Hematopoietic multipotent progenitor cell (in vitro differentiated cells): ENCODE data around the gene NYNRIN. TPM values are rescaled to one million over a fixed set of nuclear protein-coding genes. Genes with fewer than 3 reads are reported as not detected.
"Not testable (repeated sequence)": the region's sequence is repeated elsewhere in the genome, so short reads cannot be mapped to it uniquely, and the experiment has no call there.

Experiments used
- DNase-seq, 3 donors: peaks; one replicate each; pipeline ENCODE4 v3.0.0-alpha.2; 2011 to 2015; ENCODE audit warnings: low read depth in 2 of 3, low spot score in 2 of 3
- total RNA-seq: library from RNA; depleted of rRNA; stranded (reverse); fragments of >200 nt; gene quantifications from one replicate; pipeline ENCODE4 v1.2.3, GENCODE V29; 2012

Gene NYNRIN
- 20.2 TPM for total RNA-seq

DNA sequence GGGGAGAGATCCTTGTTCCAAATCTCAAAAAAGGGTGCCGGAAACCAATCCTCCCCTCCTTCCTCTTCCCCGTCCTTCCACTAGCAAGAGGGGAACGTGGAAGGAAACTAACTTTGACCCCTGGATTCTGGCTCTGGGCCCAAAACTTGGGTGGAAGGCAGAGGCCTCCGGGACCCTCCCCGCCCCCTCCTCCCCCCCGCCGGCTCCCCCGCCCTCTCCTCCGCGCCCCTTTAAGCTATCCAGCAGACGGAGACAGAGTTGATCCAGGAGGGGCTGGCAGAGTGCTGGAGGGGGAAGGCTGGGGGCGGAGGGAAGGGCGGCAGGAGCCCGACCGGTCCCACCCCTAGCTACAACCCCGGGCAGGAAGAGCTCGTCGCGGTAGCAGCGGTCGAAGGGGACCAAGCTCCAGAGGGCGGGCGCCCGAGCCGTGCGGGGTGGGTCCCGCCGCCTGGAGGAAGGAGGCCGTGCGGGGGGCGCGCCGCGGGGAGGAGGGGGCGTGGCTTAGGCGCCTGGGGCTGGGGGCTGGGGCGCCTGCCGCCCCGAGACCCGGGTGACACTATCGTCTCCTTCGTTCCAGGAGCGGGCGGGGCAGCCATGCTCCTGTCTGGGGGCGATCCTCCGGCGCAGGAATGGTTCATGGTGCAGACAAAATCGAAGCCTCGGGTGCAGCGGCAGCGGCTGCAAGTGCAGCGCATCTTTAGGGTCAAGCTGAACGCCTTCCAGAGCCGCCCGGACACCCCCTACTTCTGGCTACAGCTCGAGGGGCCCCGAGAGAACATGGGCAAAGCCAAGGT, at the start of gene NYNRIN:
Gene NYNRIN (plus strand): TSS at position 351 of the 794 bp plus-strand sequence. CDS start 244 bp downstream, at position 595.
- DNase-seq = peak in 2 of 3 donors; percentile 58 to 69

DNA sequence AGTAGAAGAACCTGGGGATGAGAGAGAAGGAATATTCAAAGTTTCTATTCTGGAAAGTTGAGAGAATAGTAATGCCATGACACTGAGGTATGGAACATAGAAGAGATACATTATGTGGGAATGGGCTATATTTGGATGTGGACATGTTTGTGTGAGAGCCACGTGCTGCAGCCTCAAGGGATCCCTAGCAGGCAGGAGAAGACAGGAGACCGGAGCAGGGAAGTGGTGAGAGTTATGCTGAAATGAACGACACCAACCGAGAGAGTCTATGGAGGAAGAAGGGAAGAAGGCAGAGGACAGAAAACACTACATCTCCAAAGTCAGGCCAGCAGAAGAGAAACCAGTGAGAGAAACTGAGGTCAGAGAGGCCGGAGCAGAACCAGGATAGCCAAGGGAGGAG, 49.1 kb upstream of the NYNRIN start:
- no peak for DNase-seq

DNA sequence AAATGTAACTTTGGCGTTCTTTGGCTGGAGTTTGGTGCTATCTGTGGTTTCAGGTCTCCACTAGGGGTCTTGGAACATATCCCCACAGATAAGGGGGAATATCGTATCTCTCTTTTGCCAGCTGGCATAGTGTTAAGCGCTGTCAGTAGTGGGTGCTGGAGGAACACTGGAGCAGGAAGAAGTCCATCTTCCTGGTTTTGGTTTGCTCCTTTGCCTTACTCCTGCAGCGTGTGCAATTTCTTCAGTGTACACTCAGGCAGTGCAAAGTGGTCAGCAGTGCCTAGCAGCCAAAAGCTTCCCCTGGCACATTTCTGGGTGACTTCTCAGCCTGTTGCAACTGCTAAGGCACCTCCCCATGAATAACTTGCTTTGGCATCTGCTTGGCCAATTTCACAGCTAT, 47.3 kb upstream of the NYNRIN start:
- DNase-seq = no peak

DNA sequence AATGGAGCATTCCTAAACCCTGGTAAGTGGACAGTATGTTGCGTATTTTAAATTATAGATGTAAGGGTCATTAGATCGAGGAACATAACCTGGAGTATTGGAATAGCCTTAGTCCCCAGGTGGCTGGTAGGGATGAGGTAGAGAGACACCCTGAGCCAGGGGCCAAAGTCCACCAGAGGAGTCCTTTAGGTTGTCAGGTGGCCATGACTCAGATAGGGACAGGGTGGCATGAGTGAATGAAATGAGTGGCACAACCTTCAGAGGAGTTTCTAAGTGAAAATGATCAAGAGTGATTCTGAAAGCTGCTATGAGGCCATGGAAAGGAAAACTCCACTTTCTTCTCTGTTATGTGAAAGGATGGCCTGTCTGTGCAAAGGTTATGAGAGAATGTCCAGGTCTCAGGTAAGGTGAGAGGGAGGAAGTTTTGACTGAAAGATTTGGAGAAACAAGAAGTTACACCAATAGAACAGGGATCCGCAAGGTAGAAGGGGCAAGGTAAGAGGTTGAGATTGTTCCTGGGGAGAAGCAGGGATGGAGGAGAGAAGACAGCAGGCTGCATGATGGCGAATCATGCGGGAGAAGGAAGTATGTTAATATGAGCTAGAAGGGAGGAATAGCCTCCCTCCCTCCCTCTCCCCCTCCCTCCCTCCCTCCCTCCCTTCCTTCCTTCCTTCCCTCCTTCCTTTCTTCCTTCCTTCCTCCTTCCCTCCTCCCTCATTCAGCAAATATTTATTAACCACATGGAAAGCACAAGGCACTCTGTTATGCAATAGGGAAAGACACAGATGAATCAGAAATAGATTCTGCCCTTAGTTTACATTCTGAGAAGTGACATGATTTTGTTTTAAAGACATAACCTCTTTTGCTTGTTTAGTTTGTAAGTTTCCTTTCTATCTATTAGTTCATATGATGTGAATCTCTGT, 45.0 kb upstream of the NYNRIN start:
- DNase-seq = no peak

DNA sequence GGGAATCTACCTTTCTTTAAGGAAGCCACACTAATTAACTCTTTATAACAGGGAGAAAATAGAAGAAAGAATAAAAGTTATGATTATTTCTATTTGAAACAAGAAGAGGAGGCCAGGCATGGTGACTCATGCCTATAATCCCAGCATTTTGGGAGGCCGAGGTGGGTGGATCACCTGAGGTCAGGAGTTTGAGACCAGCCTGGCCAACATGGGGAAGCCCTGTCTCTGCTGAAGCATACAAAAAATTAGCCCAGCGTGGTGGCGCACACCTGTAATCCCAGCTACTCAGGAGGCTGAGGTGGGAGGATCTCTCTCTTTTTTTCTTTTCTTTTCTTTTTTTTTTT, 44.3 kb upstream of the NYNRIN start:
- DNase-seq = not testable (repeated sequence)

DNA sequence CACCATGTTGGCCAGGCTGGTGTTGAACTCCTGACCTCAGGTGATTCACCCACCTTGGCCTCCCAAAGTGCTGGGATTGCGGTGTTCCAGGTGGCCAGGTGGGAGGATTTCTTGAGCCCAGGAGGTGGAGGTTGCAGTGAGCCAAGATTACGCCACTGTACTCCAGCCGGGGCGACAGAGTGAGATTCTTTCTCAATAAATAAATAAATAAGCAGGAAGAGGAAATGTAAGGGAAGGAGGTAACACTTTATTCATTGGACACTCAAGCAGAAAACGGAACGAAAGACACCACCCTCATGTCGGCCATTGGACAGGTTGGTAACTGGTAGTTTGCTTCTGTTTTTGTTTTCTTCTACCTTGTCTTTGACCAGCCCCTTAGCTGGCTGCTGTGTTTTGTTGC, 43.8 kb upstream of the NYNRIN start:
- no peak for DNase-seq

DNA sequence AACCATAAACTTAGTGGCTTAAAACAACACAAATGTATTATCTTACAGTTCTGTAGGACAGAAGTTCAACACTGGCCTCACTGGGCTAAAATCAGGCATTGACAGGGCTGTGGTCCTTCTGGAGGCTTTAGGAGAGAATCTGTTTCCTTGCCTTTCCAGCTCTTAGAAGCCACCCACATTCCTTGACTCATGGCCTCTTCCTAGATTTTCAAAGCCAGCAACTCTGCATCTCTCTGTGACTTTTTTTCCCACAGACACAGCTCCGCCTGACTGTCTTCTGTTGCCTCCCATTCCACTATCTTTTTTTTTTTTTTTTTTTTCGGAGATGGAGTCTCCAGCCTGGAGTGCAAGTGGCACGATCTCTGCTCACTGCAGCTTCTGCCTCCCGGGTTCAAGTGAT, 42.6 kb upstream of the NYNRIN start:
- DNase-seq = no peak

DNA sequence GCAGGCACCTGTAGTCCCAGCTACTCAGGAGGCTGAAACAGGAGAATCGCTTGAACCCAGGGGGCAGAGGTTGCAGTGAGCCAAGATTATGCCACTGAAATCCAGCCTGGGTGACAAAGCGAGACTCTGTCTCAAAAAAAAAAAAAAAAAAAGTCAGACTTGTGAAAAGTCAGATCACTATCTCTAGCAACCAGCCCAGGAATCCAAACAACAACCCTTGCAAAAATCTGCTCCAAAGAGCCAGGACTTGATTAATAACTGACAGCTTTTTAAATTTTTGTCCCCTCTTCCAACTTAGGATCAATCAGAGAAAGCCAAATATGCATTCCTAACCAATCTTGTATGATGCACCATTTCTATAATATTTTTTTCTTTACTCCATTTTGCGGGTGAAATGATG, 38.5 kb upstream of the NYNRIN start:
- DNase-seq = no peak

DNA sequence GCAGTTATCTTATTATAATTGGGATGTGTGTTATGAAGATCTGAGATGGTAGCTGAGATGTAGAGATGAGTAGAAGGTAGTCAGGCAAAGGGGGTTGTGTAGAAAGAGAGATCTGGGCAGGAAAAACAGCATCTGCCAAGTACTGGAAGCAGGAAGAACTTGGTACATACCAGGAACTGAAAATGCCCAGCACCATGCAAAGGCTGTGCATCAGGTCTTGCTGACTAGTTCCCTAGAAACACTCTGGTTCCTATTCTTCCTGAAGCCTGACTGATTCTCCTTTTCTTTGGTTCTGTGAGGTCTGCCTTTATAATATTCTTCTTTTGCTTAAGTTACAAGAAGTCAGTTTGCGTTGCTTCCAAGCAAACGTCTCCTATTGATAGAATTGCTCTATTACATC, 37.5 kb upstream of the NYNRIN start:
- DNase-seq = no peak

DNA sequence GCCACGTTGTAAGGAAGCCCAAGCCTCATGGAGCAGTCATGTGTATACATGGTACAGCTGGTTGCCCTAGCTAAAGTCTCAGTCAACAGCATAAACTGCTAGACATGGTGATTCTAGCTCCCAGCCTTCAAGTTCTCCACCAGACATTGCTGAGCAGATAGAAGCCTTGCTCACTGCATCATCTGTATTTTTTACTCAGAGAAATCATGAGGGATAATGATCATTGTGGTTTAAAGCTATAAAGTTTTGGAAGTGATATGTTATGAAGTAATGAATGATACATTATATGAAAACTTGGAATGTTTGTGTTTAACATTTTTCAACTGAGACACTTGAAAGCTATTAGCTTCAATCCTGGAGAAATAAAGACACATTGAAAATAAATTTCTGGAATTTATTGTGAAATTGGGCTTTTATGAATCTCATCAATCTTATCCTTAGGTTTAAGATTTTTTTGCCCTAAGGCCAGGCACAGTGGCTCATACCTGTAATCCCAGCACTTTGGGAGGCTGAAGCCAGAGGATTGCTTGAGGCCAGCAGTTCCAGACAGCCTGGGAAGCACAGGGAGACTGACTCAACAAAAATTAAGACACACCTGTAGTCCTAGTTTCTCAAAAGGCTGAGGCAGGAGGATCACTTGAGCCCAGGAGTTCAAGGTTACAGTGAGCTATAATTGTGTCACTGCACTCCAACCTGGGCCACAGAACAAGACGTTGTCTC, 36.4 kb upstream of the NYNRIN start:
- no peak for DNase-seq

DNA sequence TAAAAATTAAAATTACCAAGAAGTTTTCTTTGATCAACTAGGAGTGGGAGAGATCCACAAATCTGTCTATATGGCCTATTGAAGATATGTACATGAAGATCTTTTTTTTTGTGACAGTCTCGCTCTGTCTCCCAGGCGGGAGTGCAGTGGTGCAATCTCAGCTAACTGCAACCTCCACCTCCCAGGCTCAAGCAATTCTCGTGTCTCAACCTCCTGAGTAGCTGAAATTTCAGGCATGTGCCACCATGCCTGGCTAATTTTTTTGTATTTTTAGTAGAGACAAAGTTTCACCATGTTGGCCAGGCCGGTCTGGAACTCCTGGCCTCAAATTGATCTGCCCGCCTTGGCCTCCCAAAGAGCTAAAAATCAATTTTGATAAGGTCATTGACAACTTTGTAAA, 35.4 kb upstream of the NYNRIN start:
- DNase-seq = no peak

DNA sequence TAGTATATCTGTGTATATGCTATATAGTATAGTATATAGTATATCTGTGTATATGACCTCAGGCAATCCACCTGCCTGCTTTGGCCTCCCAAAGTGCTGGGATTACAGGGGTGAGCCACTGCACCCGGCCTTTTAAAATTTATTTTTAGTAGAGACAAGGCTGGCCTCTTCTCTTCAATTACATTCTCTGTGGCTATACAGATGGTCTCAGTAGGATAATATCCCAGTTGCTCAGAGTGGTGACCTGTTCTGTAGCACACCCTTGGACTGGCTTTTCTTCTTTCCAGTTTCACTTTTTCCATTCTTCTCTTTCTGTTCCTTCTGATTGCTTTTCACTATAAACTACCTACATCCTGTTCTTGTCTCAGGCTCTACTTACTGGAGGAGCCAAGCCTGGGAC, 34.0 kb upstream of the NYNRIN start:
- no peak for DNase-seq

DNA sequence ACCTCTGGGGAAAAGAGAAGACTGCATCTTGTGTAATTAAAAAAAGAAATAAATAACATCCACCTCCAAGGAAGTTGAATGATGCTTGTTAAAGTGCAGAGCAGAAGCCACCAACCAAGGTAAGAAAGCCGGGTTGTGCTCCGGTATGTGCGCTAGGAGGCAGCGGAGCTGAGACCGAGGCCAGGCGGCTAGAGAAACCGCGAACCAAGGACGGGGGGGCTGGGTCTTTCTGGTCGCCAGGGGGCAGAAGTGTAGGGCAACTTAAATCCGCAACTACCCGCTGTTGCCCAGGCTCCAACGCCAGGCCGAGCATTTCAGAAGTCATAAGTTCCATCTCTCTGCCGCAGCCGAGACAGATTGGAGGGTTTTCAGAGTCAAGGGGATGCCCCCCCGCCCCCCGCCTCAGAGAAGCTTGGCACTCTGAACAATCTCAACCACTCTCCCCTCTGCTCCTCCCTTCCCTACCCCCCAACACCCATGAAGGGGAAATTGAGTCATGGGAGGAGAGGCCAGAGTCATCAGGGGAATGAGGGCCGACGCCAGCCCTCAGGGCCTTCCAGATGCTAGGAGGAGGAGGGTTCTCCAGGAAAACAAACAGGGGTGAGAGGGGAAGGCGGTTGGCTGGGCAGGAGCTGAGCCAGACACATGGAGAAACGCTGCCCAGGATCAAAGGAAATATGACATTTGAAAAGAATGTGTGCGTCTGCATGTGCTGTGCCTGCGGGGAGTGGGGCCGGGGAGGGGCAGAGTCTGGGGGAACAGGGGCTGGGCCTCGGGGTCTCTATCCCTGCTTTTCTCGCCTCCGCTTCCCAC, 33.0 kb upstream of the NYNRIN start:
- DNase-seq = peak in 2 of 3 donors; percentile 94 to 96

DNA sequence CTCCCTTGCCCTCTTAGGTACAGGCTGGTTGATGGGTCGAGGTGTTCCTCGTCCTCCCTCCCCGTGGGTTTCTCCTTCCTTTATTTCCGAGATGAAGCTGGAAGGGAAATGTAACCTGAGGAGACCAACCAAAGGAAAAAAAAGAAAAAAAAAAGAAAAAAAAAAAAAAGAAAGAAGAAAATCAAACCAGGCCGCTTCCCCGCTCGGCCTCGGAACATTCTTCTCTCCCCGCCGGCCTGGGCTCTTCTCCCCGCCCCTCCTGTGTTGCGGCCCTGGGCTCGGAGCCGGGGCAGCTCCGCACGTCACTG, 32.4 kb upstream of the NYNRIN start:
- DNase-seq = peak in 1 of 3 donors; percentile 26

DNA sequence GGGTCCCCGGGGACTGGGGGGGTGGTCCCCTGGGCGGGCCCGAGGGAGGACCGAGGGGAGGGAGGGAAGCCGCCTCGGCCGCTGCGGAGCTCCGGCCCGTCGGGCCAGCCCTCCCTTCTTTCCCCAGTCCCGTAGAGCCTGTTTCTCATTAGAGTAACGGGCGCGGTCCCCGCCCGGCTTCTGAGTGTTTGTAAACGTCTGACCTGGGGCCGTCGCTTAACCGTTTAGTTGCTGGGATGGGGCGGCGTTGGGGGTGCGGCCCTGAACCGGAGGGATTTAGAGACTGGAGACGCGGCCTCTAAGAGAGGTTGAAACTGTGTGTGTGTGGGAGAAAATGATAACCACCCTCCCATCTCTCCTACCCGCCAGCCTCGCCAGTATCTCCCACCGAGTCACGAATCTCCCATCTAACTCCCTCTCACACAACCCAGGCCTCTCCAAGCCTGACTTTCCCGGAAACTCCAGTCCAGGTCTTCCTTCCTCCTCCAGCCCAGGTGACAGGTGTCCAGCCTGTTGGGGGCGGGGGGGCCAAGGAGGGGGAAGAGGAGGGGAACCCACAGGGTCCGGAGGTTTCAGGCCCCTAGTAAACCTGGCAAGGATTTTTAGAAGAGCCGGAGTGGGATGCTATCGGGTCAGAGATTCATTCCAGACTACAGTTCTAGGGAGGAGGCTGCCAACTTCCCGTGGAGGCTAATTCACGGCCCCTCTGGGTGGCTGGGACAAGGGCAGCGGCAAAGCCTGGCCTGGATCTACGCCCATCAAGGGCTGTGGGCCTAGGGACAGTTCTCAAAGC, 31.9 kb upstream of the NYNRIN start:
- peak in 2 of 3 donors; percentile 37 to 46 for DNase-seq

DNA sequence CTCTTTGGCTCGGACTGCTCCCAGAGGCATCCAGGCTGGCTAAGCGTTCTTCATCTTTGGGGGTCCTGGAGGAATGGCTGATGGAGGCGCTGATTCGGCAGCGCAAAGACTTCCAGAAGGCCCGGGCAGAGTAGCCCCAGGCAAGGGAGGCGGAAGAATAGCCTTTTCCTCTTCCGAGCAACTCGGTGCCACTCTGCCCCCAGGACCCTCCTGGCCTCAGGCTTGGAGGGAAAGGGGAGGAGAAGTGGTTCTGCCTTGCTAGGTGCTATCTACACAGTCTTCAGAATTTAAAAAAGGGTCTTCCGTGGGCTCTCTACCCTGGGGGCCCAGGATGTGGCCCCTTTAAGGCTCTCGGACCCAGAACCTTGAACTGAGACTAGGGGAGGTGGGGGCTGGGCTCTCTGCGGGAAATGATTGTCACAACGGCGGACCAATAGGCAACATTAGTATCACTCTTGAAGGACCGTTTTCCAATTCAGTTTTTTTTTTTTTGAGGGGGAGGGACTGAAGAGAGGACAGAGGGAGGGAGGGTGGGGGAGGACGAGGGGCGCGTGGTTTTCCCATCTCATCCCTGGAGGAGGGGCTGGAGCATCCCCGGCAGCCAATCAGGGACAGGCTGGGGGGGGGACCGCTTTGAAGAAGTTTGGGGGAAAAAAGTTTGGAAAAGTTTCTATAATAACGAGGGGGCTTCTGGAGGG, 31.1 kb upstream of the NYNRIN start, which contains the start of gene NFATC4:
Gene NFATC4 (plus strand): TSS at position 671 of the 698 bp plus-strand sequence. CDS start 157 bp downstream, outside the sequence.
- peak in 1 of 3 donors; percentile 23 for DNase-seq

DNA sequence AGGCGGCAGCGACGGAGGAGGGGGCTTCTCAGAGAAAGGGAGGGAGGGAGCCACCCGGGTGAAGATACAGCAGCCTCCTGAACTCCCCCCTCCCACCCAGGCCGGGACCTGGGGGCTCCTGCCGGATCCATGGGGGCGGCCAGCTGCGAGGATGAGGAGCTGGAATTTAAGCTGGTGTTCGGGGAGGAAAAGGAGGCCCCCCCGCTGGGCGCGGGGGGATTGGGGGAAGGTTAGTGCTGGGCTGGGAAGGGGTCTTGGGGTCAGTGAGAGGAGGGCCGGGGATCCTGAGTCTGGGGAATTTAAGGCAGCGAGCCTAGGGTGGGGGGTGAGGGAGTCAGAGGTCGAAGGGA, 30.6 kb upstream of the NYNRIN start:
- no peak for DNase-seq

DNA sequence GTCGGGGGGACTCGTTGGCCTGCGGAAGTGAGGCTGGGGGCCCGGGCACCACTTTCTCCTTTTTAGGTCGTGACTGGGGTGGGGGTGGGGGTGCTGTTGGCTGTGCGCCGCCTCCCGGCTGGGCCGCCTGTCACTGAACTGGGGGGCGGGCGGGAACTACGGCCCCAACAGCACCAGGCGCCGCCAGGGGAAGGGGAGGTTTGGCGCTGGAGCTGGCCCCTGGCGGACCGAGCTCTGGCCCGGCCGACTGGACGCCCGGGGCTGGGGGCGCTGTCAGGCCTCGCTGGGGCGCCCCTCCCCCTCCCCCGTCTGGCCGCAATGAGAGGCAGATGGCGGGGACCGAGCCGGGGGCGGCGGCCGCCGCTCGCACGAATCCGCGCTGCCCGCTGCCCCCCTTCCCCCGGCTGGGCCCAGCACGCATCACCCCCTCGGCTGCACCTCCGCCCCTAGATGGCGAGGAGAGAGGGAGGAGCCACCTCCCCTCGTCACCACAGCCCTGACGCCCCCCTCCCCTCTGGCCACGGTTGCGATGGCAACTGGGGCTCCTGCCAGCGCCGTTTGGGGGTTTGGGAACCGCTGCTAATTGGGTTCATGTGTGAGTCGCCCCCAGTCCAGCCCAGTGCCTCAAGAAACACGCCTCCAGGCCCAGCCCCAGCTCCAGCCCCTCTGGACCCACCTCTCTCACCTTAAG, 30.1 kb upstream of the NYNRIN start:
- peak in 2 of 3 donors; percentile 88 for DNase-seq
